Colonic mucosa (tissue), 4 donors: ENCODE measurements around the gene NUP35. TPM values are rescaled to one million over a fixed set of nuclear protein-coding genes. Genes with fewer than 3 reads are reported as not detected.
"Not testable (repeated sequence)": the region's sequence is repeated elsewhere in the genome, so short reads cannot be mapped to it uniquely, and the experiment has no call there.

ENCODE experiments used
- DNase-seq: peaks from one replicate; pipeline ENCODE4 v3.0.0-alpha.2; 2020
- H3K27ac ChIP-seq: fragments of 200-600 bp; one replicate; pipeline ENCODE4 v1.8.0; 2021
- H3K27me3 ChIP-seq: fragments of 200-600 bp; one replicate; pipeline ENCODE4 v1.8.0; 2021
- H3K36me3 ChIP-seq: fragments of 200-600 bp; one replicate; pipeline ENCODE4 v1.8.0; 2021
- H3K4me1 ChIP-seq: fragments of 200-600 bp; one replicate; pipeline ENCODE4 v1.8.0; 2021; ENCODE audit warnings: mild to moderate bottlenecking
- H3K4me3 ChIP-seq: fragments of 200-600 bp; one replicate; pipeline ENCODE4 v1.8.0; 2021
- H3K9ac ChIP-seq, 2 donors: one replicate each; pipeline ENCODE4 v1.7.0; 2013; ENCODE audit warnings: control low read depth in 2 of 2, low read depth in 2 of 2, low read length in 2 of 2
- H3K9me3 ChIP-seq: fragments of 200-600 bp; one replicate; pipeline ENCODE4 v1.8.0; 2021
- CTCF ChIP-seq: fragments of 200-600 bp; IDR thresholded peaks from one replicate; pipeline ENCODE4 v1.8.0; 2022; ENCODE audit warnings: antibody characterized with exemption, mild to moderate bottlenecking
- intact Hi-C: fragments of 100-400 bp; cut with DNase I; formaldehyde crosslinking; loops from one replicate; pipeline ENCODE4 v1.14.1; 2022
- total RNA-seq, 2 donors: library from RNA; stranded (reverse); fragmentation: NEBNext Ultra II Directional in 1 of 2; extraction: Animal tissue kit (Norgen Biotek cat#: 25700) in 1 of 2; gene quantifications; one replicate each; pipeline ENCODE4 v1.2.1, GENCODE V29; 2021
- donor health status: healthy.
- donor health status: DM: no; HTN: no; CAD: no.
- donor health status: DM: no; HTN: no; CAD: no.

The NUP35 gene
- total RNA-seq, 2 donors from 2014 or later, result 11.3 to 19.1 TPM

DNA sequence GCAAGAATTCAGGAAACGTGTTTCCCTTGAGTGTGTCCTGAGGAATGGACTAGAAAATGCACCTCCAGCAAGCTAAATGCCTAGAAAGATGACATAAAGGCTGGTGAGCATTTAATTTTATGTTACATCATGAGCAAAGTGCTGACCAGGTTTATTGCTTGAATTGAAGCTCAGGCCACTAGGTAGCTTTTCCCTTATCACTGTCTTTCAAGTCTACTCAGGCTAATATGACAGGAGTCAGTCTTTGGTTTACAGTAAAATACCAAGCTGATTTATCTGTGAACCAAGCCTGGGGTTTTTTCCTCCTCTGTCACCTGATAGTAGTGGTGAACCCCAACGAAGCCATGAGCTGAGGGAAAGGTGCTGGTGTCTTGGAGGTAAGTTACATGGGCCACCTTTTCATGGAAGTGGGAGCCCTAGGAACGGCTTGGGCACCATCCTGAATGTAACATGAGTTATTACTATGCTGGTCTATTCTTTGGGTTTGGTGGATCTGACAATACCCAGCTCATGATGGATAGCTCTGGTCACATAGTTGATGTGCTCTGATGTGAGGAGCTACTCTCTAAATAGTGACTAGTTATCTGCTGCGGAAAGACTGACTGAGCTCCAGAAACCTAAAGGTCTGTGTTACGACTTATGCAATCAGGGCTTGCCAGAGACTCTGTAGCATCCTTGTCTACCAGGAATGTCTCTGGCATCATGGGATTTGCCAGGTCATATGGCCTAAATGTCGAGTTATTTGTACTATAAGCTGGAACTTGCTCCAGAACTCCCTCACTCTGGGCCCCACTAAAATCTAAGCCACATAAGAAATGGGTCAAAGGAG lies 39.8 kb downstream of the NUP35 start:
- intact Hi-C loops, result no loop called here
- H3K36me3 ChIP-seq, result no peaks in the 10 kb centered on the region

GRCh38 chr2:183164650-183165015 lies 40.4 kb downstream of the NUP35 start:
- no peak overlapping the region for H3K9ac ChIP-seq
- no peaks in the 10 kb centered on the region for H3K27me3 ChIP-seq
- no peak overlapping the region for H3K27ac ChIP-seq
- no peaks in the 10 kb centered on the region for H3K36me3 ChIP-seq
- DNase-seq, result no peak
- intact Hi-C loops, result no loop called here
- no peaks in the 10 kb centered on the region for H3K4me1 ChIP-seq
- no peak for TF ChIP-seq CTCF
- H3K9me3 ChIP-seq, result no peaks in the 10 kb centered on the region
- no peak overlapping the region for H3K4me3 ChIP-seq

More for the DNA sequence above, 39.8 kb downstream of the NUP35 start:
- H3K27ac ChIP-seq, result no peak overlapping the region
- H3K27me3 ChIP-seq, result no peaks in the 10 kb centered on the region
- no peak for DNase-seq
- H3K9ac ChIP-seq, result no peak overlapping the region
- H3K9me3 ChIP-seq, result no peaks in the 10 kb centered on the region
- H3K4me3 ChIP-seq, result no peak overlapping the region
- no peaks in the 10 kb centered on the region for H3K4me1 ChIP-seq
- no peak for TF ChIP-seq CTCF

DNA sequence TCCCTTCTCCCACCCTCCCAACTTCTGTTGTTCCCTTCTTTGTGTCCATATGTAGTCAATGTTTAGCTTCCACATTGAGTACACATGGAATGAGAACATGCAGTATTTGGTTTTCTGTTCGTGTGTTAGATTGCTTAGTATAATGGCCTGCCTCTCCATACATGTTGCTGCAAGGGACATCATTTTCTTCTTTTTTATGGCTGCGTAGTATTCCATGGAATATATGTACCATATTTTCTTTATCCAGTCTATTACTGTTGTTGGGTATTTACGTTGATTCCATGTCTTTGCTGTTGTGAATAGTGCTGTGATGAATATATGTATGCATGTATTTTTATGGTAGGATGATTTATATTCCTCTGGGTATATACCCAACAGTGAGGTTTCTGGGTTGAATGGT lies 42.0 kb downstream of the NUP35 start:
- Histone ChIP-seq H3K27me3 (no peaks in the 10 kb centered on the region), H3K9me3 (no peaks in the 10 kb centered on the region), H3K9ac (no peak overlapping the region), H3K4me1 (no peaks in the 10 kb centered on the region), H3K36me3 (no peaks in the 10 kb centered on the region), H3K27ac (no peak overlapping the region), H3K4me3 (no peak overlapping the region)
- DNase-seq, result no peak
- intact Hi-C loops, result no loop called here
- TF ChIP-seq CTCF, result no peak

- H3K9ac ChIP-seq, H3K4me3 ChIP-seq, intact Hi-C loops, H3K4me1 ChIP-seq, H3K27me3 ChIP-seq, DNase-seq, H3K27ac ChIP-seq, H3K36me3 ChIP-seq, H3K9me3 ChIP-seq: not testable (repeated sequence)
These were observed 42.7 kb downstream of the NUP35 start for GRCh38 chr2:183166976-183167375.

- no peaks in the 10 kb centered on the region for H3K36me3 ChIP-seq
- no peak overlapping the region for H3K27ac ChIP-seq
- H3K4me3 ChIP-seq, result no peak overlapping the region
- H3K4me1 ChIP-seq, result no peaks in the 10 kb centered on the region
- TF ChIP-seq CTCF, result no peak
- no peak overlapping the region for H3K9ac ChIP-seq
- intact Hi-C loops, result no loop called here
- no peak for DNase-seq
- H3K27me3 ChIP-seq, result no peaks in the 10 kb centered on the region
- H3K9me3 ChIP-seq, result no peaks in the 10 kb centered on the region
These were observed 48.1 kb downstream of the NUP35 start for GRCh38 chr2:183172220-183172887.

- Histone ChIP-seq H3K9ac (no peak overlapping the region), H3K4me3 (no peak overlapping the region), H3K36me3 (no peaks in the 10 kb centered on the region), H3K27ac (no peak overlapping the region), H3K27me3 (no peaks in the 10 kb centered on the region), H3K9me3 (no peaks in the 10 kb centered on the region), H3K4me1 (no peaks in the 10 kb centered on the region)
- intact Hi-C loops, result no loop called here
- TF ChIP-seq CTCF, result no peak
- DNase-seq, result no peak
These were observed 54.9 kb downstream of the NUP35 start for GRCh38 chr2:183179156-183179555.
